ENCODE results near the gene DOK5. TPM values are rescaled to one million over a fixed set of nuclear protein-coding genes. Genes with fewer than 3 reads are reported as not detected.
"Not testable (repeated sequence)": the region's sequence is repeated elsewhere in the genome, so short reads cannot be mapped to it uniquely, and the experiment has no call there.

Gene DOK5
- total RNA-seq, 1 experiment from 2014 or later = 0.91 TPM

DNA sequence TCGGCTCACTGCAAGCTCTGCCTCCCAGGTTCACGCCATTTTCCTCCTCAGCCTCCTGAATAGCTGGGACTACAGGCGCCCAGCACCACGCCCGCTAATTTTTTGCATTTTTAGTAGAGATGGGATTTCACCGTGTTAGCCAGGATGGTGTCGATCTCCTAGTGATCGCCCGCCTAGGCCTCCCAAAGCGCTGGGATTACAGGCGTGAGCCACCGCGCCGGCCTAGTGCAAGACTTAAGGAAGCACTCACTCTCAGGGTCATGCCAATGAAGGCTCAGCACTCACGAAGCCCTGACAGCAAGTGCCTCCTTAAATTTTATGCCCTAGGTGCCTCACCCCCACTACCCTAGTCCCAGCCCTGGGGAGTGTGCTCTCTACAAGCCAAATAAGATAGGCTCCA lies 4.7 kb upstream of the DOK5 start:
- DNase-seq (ENCODE audit: low read depth) = no peak

DNA sequence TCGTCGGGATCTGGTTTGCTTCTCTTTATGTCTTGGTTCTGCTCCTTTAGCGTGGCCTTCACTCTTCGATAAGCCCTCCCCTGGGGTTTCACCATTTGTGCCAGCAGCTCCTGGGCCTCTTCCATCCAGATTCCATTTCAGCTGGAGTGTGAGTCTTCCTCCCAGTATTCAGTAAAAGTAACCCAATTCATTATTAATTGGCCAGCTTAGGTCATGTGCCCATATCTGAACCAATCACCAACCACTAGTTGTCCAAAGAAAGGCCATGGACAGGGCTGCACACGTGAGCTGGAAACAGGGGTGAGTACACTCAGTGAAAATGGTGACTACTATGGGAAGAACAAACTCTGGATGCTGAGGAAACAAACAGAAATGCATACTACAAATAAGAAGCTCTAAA lies 2.8 kb upstream of the DOK5 start:
- DNase-seq (ENCODE audit: low read depth) = no peak

DNA sequence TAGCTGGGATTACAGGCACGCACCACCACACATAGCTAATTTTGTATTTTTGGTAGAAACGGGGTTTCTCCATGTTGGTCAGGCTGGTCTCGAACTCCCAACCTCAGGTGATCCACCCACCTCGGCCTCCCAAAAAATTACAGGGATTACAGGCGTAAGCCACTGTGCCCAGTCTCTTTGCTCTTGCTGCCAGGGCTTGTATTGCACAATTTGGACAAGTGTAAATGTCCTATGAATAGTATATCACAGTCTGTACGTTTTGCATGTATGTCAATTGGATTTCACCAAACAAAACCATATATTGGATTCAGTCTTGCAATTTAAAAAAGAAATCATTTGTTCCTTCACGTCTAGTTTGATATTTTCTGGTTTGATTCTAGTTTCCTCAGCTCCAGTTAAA lies 2.1 kb upstream of the DOK5 start:
- DNase-seq (ENCODE audit: low read depth) = no peak

DNA sequence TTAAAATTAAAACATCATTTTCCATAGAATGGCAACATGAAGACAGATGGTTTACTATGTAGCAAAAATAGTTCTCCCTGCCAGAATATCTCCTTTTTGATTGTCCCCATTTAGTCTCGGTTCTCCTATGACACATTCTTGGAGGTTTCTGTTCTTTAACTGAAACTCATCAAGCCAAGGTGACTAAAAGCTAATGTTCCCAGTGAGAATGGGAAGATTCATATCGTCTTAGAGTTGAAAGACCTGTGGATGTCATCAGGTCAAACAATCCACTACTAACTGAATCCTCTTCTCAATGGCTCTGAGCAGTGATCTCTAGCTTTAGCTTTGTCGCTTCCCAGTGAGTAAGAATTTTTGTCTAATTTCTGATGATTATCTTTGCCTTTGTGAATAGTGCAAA lies 1.3 kb upstream of the DOK5 start:
- DNase-seq (ENCODE audit: low read depth) = no peak

DNA sequence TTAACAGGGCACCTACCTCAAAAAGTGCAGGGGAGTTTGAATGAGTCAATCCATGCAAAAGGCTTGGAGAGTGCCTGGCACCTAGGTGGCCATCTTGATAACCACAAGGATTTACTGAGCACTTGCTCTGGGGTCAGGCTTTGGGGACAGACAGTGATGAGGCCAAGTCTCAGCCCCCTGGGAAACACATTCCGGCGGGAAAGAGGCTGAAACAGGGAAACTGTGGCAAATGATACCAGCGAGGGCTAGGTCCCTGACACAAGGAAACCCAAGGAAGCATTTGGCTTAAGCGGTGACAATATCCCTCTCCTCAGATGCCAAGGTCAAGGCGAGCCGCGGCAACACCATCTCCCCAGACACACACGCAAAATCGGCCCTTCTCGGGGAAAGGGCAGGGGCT lies 527 bp upstream of the DOK5 start:
- DNase-seq (ENCODE audit: low read depth) = no peak

DNA sequence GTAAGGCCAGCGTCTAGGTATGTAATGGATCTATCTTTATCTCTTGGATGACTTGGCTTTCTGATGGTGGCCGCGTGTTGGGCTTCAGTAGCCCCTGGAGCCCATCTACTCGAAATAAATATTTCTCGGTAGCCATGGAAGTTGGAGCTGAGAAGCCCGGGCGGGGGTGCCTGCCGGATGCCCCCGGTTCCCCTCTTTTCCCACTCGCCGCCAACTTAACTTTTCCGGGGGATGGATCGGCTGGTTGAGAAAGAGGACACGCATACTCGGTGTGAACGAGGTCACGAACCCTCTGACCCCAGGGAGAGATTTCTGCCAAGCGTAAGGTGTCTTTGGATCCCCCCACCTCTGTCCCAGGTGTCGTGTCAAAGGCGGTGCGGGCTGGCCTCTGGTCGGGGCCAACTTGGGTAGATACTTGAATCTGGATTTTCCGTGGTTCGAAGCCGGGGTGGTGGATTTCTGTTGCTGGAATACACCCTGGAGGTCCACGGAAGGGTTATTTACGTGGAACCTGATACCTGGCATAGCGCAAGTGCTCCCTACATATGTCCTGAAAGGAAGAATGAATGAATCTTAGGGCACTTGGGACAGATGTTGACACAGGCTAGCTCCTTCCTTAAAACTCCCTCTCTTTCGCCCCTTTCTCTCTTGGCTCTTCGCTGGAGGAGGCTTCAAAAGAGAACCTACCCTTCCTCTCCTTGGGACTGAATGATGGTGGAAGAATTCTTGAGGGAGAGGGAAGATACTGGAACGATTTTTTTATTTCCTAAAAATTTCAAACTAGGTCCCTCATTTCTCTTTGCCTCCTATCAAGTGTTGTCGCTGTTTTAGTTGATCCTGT lies 996 bp downstream of the DOK5 start:
- no peak for DNase-seq (ENCODE audit: low read depth)

DNA sequence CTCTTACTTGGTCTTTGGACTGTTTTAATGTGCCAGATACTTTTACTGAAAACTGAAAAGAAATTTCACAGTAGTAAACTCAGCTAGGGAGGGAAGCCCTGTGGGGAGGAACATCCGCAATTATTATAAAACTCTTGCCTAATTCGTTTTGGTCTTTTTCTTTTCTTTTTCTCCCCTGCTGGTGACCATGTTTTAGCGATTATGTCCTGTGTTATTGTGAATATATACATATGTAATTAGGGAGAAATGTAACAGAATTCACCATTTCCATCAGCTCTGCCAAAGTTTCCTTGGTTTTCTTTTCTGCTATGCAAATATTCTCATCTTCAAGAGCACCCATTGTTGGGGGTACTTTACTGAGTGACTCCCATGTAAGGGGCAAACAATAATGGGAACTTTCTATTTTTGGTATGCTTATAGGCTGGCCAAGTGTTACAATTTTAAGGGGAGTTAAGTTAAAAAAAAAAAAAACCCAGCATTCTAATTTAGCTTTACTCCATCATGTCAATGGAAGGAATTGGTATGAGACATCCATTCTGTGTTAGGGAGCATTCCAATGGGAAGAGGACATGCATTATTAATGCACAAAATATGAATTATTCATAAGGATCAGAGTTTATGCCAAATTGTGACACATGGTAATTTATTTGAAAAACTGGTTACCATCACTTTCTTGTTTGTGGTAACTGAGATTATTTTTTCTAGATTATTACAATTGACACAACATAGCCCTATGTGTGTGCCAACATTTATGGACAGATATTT lies 2.0 kb downstream of the DOK5 start:
- DNase-seq (ENCODE audit: low read depth) = no peak

DNA sequence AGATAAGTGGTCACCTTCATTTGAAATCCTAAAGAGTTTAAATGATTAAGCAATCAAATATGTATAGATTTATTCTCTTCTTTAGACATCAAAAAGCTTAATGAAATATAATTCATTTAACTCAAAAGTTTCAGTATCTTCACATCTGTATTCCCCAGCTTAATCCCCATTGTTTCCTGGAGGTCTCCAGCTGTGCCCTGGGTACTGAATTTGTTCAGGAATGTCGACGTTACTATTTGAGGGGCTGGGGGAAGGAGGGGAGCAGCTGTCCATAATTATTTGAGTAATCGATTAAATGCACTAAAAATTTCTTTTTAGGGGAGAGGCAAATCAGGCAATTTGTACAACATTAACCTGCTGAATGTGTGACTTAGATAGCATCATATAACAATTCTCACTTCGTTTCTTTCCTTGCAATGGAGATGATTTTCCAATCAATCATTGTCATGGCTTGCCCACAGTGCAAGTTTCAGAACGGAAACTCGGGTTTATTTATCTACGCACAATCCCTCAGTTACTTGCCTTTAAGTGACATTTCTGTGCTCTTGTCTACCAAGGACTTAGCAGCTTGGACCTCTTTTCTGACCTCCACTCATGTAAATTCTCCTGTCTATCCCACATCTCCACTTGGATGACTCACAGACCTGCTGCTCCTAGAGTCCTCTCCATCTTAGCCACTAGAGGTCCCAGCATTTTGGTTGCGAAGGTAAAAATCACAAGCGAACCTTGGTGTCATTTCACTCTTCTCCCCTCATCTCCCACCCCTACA lies 3.9 kb downstream of the DOK5 start:
- DNase-seq (ENCODE audit: low read depth) = peak; percentile 13

DNA sequence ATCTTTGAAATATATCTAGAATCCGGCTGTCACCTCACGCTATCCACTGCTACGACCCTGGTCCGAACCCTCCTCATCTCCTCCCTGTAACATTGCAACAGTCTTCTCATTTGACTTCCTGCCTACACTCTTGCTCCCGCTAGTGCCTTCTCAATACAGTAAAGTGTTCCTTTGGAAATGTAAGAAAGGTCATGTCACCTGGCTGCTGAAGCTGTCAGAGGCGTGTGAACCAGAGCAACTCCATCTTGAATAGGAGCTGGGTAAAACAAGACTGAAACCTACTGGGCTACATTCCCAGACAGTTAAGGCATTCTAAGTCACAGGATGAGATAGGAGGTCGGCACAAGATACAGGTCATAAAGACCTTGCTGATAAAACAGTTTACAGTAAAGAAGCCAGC lies 4.5 kb downstream of the DOK5 start:
- not testable (repeated sequence) for DNase-seq (ENCODE audit: low read depth)

DNA sequence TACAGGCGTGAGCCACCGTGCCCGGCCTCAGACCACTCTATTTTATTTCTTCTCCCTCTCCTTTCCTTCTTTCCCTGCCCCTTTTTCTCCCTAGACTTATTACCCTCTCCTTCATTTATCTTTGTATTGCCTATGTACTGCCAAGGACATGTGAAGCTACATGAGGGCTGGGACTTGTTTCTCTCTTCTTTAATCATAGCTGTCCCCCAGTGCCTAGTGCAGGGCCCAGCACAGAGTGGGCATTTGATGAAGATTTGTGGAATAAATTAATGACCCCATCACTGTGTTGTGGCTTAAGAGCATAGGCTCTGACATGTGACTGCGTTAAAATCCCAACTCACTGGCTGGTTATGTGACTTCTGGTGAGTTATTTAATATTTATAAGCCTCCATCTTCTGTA lies 6.0 kb downstream of the DOK5 start:
- DNase-seq (ENCODE audit: low read depth) = no peak

DNA sequence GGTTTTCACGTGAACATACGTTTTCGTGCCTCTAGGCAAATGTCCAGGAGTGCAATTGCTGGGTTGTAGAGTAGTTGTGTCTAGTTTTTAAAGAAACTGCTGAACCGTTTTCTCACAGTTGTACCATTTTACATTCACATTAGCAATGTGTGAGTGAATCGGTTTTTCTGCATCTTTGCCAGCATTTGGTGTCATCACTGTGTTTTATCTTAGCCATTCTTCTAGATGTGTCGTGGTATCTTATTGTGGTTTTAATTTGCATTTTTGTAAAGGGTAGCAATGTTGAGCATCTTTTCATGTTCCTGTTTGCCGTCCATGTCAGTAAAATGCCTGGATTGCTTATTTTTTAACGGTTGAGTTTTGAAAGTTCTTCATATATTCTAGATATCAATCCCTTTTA lies 10.2 kb downstream of the DOK5 start:
- no peak for DNase-seq (ENCODE audit: low read depth)

DNA sequence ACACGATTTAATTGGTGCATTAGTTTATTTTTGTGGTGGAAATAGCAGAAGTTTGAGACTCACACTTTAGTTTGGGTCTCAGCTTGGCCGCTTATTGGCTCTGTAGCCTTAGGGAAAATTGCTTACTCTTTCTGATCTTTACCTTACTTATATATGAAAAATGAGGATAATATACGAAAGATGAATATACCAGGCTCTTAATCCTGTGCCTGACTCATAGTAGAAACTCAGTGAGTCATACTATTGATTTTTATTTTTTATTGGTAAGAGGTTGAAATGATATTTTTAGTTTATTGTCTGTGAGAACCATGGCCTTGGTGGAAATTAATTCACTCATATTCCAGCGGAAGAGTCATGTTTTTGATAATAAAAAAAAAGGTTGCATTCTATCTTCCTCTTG lies 11.2 kb downstream of the DOK5 start:
- no peak for DNase-seq (ENCODE audit: low read depth)

DNA sequence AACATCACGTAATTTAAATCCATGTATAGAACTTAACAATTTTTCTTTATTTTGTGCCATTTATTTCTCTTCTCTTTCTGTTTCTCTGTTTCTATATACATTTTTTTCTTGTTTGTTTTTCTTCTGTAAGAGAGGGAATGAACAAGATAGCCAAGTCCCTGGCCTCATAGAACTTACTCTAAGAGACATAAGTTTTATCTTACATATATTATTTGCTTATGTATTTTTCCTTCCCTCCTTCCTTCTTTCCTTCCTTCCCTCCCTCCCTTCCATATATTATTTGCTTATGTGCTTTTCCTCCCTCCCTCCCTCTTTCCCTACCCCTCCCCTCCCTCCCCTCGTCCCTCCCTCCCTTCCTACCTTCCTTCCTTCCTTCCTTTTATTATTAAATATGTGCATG lies 13.0 kb downstream of the DOK5 start:
- no peak for DNase-seq (ENCODE audit: low read depth)

DNA sequence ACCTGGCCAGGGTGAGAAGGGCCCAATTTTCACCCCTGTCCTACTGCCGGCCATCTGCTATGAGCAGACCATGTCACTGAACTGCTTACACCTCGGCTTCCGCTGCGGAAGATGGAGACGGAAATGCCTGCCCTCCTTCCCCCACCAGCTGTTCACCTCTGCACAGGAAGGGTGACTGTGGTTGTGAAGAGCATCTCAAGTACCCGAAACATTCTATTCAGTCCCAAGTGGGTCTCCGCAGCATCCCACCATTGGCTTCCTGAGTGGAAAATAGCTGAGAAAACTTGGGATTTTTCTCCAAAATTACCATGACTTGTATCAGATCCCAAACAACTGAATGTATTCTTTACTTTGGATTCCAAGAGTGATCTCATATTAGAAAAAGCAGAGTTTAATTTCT lies 16.1 kb downstream of the DOK5 start:
- DNase-seq (ENCODE audit: low read depth) = peak; percentile 7

DNA sequence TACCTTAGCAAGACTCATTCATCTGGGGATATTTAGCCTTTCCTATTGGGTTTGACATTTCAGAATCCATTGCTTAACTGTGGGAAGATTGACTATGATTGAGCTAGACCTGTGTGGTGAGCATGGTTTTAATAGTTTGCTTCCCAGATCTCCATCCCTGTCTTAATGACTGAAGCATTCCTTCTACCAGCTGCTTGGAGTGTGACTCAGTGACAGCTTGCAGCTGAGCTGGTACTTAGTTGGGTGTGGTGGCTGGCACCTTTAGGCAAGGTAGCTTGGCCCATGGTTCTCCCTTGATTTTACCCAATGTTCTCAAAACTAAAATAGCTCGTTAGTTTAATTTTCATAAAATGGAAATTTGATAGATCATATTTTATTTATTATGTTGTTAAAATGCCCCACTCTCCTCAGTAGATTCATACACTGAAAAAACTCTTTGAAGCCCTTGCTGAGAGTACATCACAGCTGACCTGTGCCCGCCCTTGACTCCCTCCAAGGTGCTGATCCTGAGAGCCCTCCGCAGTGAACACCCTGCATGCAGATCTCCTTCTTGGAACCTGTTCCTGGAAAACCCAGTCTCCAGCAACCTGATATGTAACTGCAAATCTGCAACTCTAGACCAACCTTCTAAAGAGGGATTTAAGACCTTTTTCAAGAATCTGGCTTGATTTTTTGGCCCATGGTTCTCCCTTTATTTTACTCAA lies 19.1 kb downstream of the DOK5 start:
- DNase-seq (ENCODE audit: low read depth) = no peak

DNA sequence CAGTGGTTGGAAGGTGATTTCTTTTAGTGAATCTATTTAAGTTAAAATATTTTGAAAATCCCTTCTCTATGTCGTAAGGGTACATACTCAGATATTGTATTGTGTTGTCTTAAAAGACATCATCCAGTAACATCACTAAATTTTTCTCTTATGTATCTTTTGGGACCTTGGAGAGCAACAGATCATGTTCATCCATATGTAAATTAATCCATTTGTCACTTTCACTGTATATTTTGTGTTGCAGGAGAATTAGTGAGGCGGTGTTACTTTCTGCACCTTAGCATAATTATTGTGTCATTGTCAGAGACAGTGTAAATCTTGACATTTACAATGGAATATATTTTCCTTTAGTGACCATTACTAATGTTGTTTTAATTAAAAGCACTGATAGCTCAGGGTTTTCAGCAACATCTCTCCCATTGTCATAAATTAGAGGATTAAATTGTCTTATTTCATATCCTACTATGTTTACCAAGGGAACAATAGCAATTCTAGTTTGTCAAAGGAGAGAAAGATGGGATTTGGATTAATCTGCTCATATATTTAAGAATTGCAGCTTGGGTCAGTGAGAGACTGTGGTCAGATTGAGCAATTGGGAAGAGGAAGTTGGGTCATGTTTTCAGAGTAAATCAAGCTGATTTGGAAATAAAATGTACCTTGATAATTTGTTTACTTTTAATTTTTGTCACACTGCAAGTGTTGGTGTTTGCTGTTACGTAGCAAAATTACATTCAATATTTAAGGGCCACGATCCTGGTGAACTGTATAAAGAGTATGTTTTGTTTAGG lies 22.7 kb downstream of the DOK5 start:
- no peak for DNase-seq (ENCODE audit: low read depth)

DNA sequence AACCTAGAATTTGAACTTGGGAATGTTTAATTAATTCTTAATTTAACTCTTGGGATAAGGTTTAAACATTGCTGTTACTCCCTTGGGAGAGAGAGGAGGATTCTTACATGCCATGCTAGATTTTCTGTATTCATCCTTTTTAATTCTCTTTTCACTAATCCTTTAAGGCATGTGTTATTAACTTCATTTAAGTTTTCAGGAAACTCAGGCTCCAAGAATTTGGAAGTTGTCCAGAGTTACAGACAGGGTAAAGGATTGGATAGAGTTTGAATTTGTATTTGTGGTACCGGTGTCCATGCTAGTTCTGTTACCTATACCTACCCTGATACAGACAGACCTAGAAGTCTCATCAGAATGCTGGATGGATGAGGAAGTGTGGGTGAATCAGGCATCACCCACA lies 23.7 kb downstream of the DOK5 start:
- DNase-seq (ENCODE audit: low read depth) = no peak

DNA sequence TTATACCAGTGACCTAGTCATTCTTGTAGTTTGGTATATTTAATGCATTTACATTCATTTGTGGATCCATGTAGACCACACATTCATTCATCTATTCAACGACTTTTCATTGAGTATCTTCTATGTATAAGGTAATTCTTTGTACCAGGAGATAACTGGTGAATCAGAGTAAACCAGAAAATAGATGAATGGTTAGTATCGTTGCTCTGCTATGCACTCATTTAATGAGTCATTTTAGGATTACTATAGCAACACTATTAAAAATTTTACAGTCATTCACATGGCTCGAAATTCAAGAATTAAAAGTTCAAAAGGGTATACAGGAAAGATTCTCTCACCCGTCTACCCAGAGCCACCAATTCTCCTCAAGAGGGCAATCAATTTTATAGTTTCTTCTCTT lies 26.8 kb downstream of the DOK5 start:
- DNase-seq (ENCODE audit: low read depth) = no peak

DNA sequence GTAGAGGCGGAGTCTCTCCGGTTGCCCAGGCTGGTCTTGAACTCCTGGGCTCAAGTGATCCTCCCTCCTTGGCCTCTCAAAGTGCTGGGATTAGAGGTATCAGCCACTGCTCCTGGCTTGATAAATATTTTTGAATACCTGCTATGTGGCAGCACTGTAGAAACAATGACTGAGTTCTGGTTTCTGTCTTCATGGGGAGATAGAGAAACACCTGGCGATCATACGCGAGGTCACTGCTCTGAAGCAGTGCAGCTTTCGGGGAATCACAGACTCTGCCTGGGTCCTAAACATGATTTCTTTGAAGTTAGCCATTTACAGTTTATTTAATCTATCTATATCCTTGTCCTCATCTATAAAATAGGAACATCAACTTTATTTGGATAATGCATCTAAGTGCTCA lies 31.2 kb downstream of the DOK5 start:
- DNase-seq (ENCODE audit: low read depth) = no peak

DNA sequence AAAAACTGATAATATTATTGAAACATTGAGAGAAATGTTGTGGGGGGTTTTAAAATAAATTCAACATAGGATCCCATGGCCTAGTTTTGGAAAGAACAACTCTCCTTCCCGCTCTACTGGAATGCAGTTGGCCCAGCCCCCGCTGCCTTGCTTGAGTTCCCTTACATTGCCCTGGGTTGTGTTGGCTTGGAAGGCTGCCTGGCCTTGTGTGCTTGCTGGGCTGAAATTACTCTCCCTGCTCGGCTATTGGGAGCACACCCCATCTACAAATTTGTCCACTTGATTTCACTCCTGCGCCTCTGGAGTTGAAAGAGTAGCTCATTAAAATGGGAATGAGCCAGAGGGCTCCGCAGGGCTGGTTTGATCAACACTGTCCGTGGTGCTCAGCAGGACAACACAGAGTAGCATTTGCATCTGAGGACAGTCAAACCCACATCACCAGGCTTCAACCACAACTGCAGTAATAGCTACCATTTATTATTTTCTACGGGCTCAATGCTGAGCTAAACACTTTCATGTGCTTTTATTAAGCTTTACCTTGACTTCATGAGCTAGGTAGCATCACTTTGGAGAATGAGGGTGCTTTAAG lies 35.2 kb downstream of the DOK5 start:
- DNase-seq (ENCODE audit: low read depth) = no peak

DNA sequence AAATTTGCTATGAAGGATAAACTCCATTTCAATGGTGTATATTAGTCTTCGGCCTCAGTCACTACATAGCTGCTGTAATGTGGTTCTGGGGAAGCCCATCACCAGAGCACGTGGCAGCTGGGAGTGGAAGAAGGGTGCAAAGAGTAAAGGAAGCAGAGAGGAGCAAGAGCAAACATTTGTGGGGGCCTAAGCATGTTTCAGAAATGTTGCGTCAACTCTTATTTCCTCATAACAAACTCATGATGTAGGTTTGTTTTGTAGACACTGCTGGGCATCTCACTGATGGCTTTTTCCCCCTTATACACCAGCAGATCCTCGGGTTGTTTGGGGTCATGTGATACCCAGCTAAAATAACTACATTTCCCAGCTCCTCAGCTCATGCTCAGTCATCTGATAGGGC lies 37.3 kb downstream of the DOK5 start:
- no peak for DNase-seq (ENCODE audit: low read depth)
